Activated CD8-positive, alpha-beta memory T cell treated with anti-CD3 and anti-CD28 coated beads for 24 hours (primary cell): Measurements from ENCODE around the gene CCDC88C.
"Not testable (repeated sequence)": the region's sequence is repeated elsewhere in the genome, so short reads cannot be mapped to it uniquely, and the experiment has no call there.

Experiments used
- DNase-seq: peaks from one replicate; pipeline ENCODE4 v3.0.0-alpha.2; 2020

Gene CCDC88C

GRCh38 chr14:91263329-91263728, 154.3 kb downstream of the CCDC88C start:
- no peak for DNase-seq

GRCh38 chr14:91261986-91262549, 155.6 kb downstream of the CCDC88C start:
- DNase-seq = no peak

- no peak for DNase-seq
Observed at GRCh38 chr14:91261115-91261514, 156.5 kb downstream of the CCDC88C start.

GRCh38 chr14:91258876-91259275, 158.7 kb downstream of the CCDC88C start:
- DNase-seq = no peak

GRCh38 chr14:91258011-91258618, 159.5 kb downstream of the CCDC88C start:
- DNase-seq = no peak

GRCh38 chr14:91257328-91258010, 160.2 kb downstream of the CCDC88C start:
- DNase-seq = no peak

- no peak for DNase-seq
Observed at GRCh38 chr14:91256661-91257060, 161.0 kb downstream of the CCDC88C start.

GRCh38 chr14:91255026-91255695, 162.5 kb downstream of the CCDC88C start:
- DNase-seq = no peak

- DNase-seq = no peak
Observed at GRCh38 chr14:91254461-91254860, 163.2 kb downstream of the CCDC88C start.

- no peak for DNase-seq
Observed at GRCh38 chr14:91253795-91254323, 163.8 kb downstream of the CCDC88C start.

GRCh38 chr14:91252871-91253794, 164.5 kb downstream of the CCDC88C start:
- peak; percentile 82 for DNase-seq

- DNase-seq = no peak
Observed at GRCh38 chr14:91250912-91251311, 166.7 kb downstream of the CCDC88C start.

- no peak for DNase-seq
Observed at GRCh38 chr14:91249841-91250616, 167.6 kb downstream of the CCDC88C start.

- peak; percentile 83 for DNase-seq
Observed at GRCh38 chr14:91246051-91246852, 171.4 kb downstream of the CCDC88C start.

- not testable (repeated sequence) for DNase-seq
Observed at GRCh38 chr14:91245616-91246015, 172.0 kb downstream of the CCDC88C start.

GRCh38 chr14:91245029-91245428, 172.6 kb downstream of the CCDC88C start:
- no peak for DNase-seq

GRCh38 chr14:91244501-91244901, 173.1 kb downstream of the CCDC88C start, which contains the start of gene GPR68:
Gene GPR68, minus strand, starts transcription at chr14:91244704. Its CDS starts 9,654 bp downstream, at chr14:91235050.
- peak; percentile 81 for DNase-seq

GRCh38 chr14:91243074-91243471, 174.5 kb downstream of the CCDC88C start:
- peak; percentile 78 for DNase-seq

GRCh38 chr14:91242635-91243034, 175.0 kb downstream of the CCDC88C start:
- DNase-seq = no peak

- no peak for DNase-seq
Observed at GRCh38 chr14:91241863-91242262, 175.8 kb downstream of the CCDC88C start.

GRCh38 chr14:91238661-91239060, 179.0 kb downstream of the CCDC88C start:
- DNase-seq = no peak
